Cardiac muscle cell (in vitro differentiated cells and primary cell): Measurements from ENCODE around the gene CFAP107. TPM values are rescaled to one million over a fixed set of nuclear protein-coding genes. Genes with fewer than 3 reads are reported as not detected.
A peak's percentile ranks its signal among the peaks of the same experiment; 100 is the strongest.
"Not testable (repeated sequence)": the region's sequence is repeated elsewhere in the genome, so short reads cannot be mapped to it uniquely, and the experiment has no call there.

Source experiments
- DNase-seq, 2 donors: peaks; one replicate each; pipeline versions ENCODE4 v3.0.0 to v3.0.0-alpha.2; 2010 to 2017; ENCODE audit warnings: low read depth in 1 of 2, low spot score in 1 of 2
- H3K27ac ChIP-seq: fragments of 200-600 bp; sonication (generic); 2 replicates; pipeline ENCODE4 v1.5.1; 2016
- H3K27me3 ChIP-seq: fragments of 200-600 bp; sonication (generic); 2 replicates; pipeline ENCODE4 v1.6.0; 2016; ENCODE audit warnings: control low read depth
- H3K36me3 ChIP-seq: fragments of 200-600 bp; sonication (generic); 2 replicates; pipeline ENCODE4 v1.5.1; 2016; ENCODE audit warnings: control low read depth
- H3K4me1 ChIP-seq: fragments of 200-600 bp; sonication (generic); 2 replicates; pipeline ENCODE4 v1.8.1; 2017; ENCODE audit warnings: low read depth, mild to moderate bottlenecking, mixed run types
- H3K4me3 ChIP-seq: fragments of 200-600 bp; sonication (generic); 2 replicates; pipeline ENCODE4 v1.5.1; 2016; ENCODE audit warnings: mild to moderate bottlenecking
- H3K9me3 ChIP-seq: fragments of 200-600 bp; sonication (generic); 2 replicates; pipeline ENCODE4 v1.5.1; 2017; ENCODE audit warnings: low read depth, mild to moderate bottlenecking, control low read depth
- CTCF ChIP-seq: IDR thresholded peaks from 2 replicates; pipeline ENCODE4 v1.5.1; 2012; ENCODE audit warnings: low read depth, mild to moderate bottlenecking, low read length
- polyA plus RNA-seq: library from polyadenylated mRNA; unstranded; fragments of >200 nt; fragmentation: Nextera tagmentation; extraction: Ambion mirVana; gene quantifications from 2 replicates; pipeline ENCODE4 v1.2.1, GENCODE V29; 2016
- total RNA-seq: library from RNA; depleted of rRNA; stranded (reverse); fragments of >200 nt; gene quantifications from 2 replicates; pipeline ENCODE4 v1.2.3, GENCODE V29; 2016

CFAP107 gene
- total and polyA plus RNA-seq, 2 experiments from 2014 or later: not detected

GRCh38 chr1:12778061-12778460, 32.1 kb downstream of the CFAP107 start:
- no peaks in the 10 kb centered on the region for H3K36me3 ChIP-seq
- TF ChIP-seq CTCF: no peak
- DNase-seq: no peak
- H3K4me1 ChIP-seq: no peaks in the 10 kb centered on the region
- no peak overlapping the region for H3K27ac ChIP-seq
- H3K27me3 ChIP-seq: no peaks in the 10 kb centered on the region
- no peak overlapping the region for H3K4me3 ChIP-seq
- H3K9me3 ChIP-seq: no peaks in the 10 kb centered on the region

- H3K36me3 ChIP-seq: no peaks in the 10 kb centered on the region
Observed at GRCh38 chr1:12778907-12779306, 32.9 kb downstream of the CFAP107 start.

GRCh38 chr1:12781488-12781887, 35.5 kb downstream of the CFAP107 start:
- not testable (repeated sequence) for H3K27ac ChIP-seq, H3K4me3 ChIP-seq

More at GRCh38 chr1:12778907-12779306, 32.9 kb downstream of the CFAP107 start:
- TF ChIP-seq CTCF: no peak
- Histone ChIP-seq H3K27ac (no peak overlapping the region), H3K4me1 (no peaks in the 10 kb centered on the region), H3K4me3 (no peak overlapping the region), H3K9me3 (no peaks in the 10 kb centered on the region), H3K27me3 (no peaks in the 10 kb centered on the region)
- DNase-seq: no peak

GRCh38 chr1:12783783-12784182, 37.8 kb downstream of the CFAP107 start:
- H3K36me3 ChIP-seq, H3K4me3 ChIP-seq, H3K9me3 ChIP-seq, H3K27me3 ChIP-seq, H3K27ac ChIP-seq, H3K4me1 ChIP-seq: not testable (repeated sequence)
- DNase-seq: peak in 1 of 2 donors; percentile 11

More at GRCh38 chr1:12781488-12781887, 35.5 kb downstream of the CFAP107 start:
- not testable (repeated sequence) for DNase-seq, H3K9me3 ChIP-seq, H3K36me3 ChIP-seq, H3K4me1 ChIP-seq, H3K27me3 ChIP-seq

GRCh38 chr1:12784729-12785128, 38.7 kb downstream of the CFAP107 start:
- peak in 1 of 2 donors; percentile 2 for DNase-seq
- H3K4me1 ChIP-seq, H3K27ac ChIP-seq, H3K4me3 ChIP-seq, H3K9me3 ChIP-seq, H3K27me3 ChIP-seq, H3K36me3 ChIP-seq: not testable (repeated sequence)

GRCh38 chr1:12791097-12791496, 45.1 kb downstream of the CFAP107 start, which contains the start of gene PRAMEF1:
PRAMEF1 (plus strand) TSS chr1:12791397; CDS start chr1:12793228, 1,831 bp downstream.
- DNase-seq, H3K9me3 ChIP-seq, H3K27me3 ChIP-seq, H3K4me1 ChIP-seq, H3K36me3 ChIP-seq, H3K4me3 ChIP-seq, H3K27ac ChIP-seq: not testable (repeated sequence)

GRCh38 chr1:12798911-12799310, 52.9 kb downstream of the CFAP107 start:
- Histone ChIP-seq H3K27me3 (no peaks in the 10 kb centered on the region), H3K27ac (no peak overlapping the region), H3K36me3 (no peaks in the 10 kb centered on the region), H3K4me1 (no peaks in the 10 kb centered on the region), H3K9me3 (no peaks in the 10 kb centered on the region), H3K4me3 (no peak overlapping the region)
- DNase-seq: no peak
- TF ChIP-seq CTCF: no peak

- no peak overlapping the region for H3K27ac ChIP-seq
- no peaks in the 10 kb centered on the region for H3K4me1 ChIP-seq
- DNase-seq: no peak
- no peak overlapping the region for H3K4me3 ChIP-seq
- no peaks in the 10 kb centered on the region for H3K36me3 ChIP-seq
- H3K9me3 ChIP-seq: no peaks in the 10 kb centered on the region
- H3K27me3 ChIP-seq: no peaks in the 10 kb centered on the region
- TF ChIP-seq CTCF: no peak
Observed at GRCh38 chr1:12799730-12800129, 53.7 kb downstream of the CFAP107 start.
